C4-2B (cell line): ENCODE data around the gene GRB2.
A peak's percentile ranks its signal among the peaks of the same experiment; 100 is the strongest.
"Not testable (repeated sequence)": the region's sequence is repeated elsewhere in the genome, so short reads cannot be mapped to it uniquely, and the experiment has no call there.

Experiments used
- H3K27ac ChIP-seq: fragments of 450-650 bp; 2 replicates; pipeline ENCODE4 v1.5.1; 2017
- ZFX ChIP-seq: fragments of 450-650 bp; IDR thresholded peaks from 2 replicates; pipeline ENCODE4 v1.6.1; 2017
- TF ChIP-seq, protein P1 (sequence below): fragments of 450-650 bp; conservative IDR thresholded peaks from 2 replicates; pipeline ENCODE4 v1.5.1; 2017; ENCODE audit warnings: mild to moderate bottlenecking

Gene GRB2

GRCh38 chr17:75405365-75406221 lies at the start of gene GRB2:
Gene GRB2 (minus strand): TSS chr17:75405678. CDS start chr17:75393628, 12,050 bp downstream.
- peak within 1 kb of the TSS; percentile 91 for H3K27ac ChIP-seq
- TF ChIP-seq, protein P1, sequence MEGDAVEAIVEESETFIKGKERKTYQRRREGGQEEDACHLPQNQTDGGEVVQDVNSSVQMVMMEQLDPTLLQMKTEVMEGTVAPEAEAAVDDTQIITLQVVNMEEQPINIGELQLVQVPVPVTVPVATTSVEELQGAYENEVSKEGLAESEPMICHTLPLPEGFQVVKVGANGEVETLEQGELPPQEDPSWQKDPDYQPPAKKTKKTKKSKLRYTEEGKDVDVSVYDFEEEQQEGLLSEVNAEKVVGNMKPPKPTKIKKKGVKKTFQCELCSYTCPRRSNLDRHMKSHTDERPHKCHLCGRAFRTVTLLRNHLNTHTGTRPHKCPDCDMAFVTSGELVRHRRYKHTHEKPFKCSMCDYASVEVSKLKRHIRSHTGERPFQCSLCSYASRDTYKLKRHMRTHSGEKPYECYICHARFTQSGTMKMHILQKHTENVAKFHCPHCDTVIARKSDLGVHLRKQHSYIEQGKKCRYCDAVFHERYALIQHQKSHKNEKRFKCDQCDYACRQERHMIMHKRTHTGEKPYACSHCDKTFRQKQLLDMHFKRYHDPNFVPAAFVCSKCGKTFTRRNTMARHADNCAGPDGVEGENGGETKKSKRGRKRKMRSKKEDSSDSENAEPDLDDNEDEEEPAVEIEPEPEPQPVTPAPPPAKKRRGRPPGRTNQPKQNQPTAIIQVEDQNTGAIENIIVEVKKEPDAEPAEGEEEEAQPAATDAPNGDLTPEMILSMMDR = no peak
- TF ChIP-seq ZFX = peak; percentile 42; the same call in 1 of the 2 replicates

DNA sequence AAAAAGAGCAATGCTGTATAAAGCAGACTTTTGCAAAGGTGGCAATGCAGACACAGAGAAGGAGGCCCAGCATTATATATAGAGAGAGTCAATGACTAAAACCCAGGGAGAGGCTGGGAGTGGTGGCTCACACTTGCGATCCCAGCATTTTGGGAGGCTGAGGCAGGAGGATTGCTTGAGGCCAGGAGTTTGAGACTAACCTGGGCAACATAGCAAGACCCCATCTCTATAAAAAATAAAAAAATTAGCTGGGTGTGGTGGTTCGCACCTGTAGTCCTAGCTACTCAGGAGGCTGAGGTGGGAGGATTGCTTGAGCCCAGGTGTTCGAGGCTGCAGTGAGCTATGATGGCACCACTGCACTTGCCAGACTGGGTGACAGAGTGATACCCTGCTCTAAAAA lies 49.2 kb upstream of the GRB2 start:
- H3K27ac ChIP-seq = not testable (repeated sequence)

DNA sequence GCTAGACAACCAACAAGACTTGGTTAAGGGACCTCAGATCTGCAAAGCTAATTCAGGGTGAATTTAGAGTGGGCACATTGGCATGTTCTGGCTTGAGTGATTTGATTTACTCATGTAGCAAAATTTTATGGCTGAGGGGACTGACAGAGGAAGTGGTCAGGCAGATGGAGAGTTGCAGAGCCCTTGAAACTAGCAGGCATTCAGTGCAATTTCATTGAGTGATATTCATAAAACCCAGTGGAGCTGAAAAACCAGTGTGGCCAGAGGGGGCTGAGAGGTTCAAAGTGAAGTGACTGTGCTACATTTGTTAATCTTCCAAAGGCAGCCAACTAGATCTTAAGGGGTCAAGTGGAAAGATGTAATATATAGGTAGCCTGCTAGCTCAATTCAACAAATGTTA lies 48.7 kb upstream of the GRB2 start:
- TF ChIP-seq, protein P1 = no peak
- no peak for TF ChIP-seq ZFX
- no peak overlapping the region for H3K27ac ChIP-seq

DNA sequence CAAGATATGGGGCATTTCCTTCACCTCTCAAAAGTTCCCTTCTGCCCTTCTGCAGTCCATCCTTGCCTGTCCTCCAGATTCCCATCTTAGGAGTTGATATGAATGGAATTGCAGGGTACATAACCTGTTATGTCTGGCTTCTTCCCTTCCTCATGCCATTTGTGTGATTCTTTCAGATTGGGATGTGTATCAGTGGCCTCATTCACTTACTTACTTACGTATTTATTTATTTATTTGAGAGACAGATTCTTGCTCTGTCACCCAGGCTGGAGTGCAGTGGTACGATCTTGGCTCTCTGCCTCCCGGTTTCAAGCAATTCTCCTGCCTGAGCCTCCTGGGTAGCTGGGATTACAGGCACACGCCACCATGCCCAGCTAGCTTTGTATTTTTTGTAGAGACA lies 44.8 kb upstream of the GRB2 start:
- H3K27ac ChIP-seq = no peak overlapping the region
- TF ChIP-seq ZFX = no peak

GRCh38 chr17:75447951-75448856 lies 42.7 kb upstream of the GRB2 start:
- no peak overlapping the region for H3K27ac ChIP-seq
- TF ChIP-seq, protein P1 = no peak
- TF ChIP-seq ZFX = no peak

- not testable (repeated sequence) for H3K27ac ChIP-seq
Measured at GRCh38 chr17:75445896-75446295, 40.4 kb upstream of the GRB2 start.

DNA sequence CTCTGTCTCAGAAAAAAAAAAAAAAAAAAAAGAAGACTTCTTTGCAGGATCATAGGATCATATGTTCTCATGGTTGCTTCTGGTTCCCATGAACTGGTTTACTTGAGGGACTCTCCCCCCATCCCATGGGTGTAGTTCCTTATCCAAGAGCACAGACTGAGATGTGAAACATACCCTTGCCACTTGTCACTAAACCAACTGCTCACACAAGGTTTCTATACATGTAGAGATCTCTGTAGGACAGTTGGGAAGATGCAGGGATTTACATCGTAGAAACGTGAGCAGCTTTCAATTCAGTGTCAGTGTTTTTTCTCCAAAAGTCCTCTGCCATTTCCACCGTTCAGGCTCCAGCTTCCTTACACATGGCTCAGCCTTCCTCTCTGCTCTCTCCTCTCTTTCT lies 39.8 kb upstream of the GRB2 start:
- TF ChIP-seq, protein P1 = no peak
- no peak for TF ChIP-seq ZFX
- H3K27ac ChIP-seq = no peak overlapping the region

DNA sequence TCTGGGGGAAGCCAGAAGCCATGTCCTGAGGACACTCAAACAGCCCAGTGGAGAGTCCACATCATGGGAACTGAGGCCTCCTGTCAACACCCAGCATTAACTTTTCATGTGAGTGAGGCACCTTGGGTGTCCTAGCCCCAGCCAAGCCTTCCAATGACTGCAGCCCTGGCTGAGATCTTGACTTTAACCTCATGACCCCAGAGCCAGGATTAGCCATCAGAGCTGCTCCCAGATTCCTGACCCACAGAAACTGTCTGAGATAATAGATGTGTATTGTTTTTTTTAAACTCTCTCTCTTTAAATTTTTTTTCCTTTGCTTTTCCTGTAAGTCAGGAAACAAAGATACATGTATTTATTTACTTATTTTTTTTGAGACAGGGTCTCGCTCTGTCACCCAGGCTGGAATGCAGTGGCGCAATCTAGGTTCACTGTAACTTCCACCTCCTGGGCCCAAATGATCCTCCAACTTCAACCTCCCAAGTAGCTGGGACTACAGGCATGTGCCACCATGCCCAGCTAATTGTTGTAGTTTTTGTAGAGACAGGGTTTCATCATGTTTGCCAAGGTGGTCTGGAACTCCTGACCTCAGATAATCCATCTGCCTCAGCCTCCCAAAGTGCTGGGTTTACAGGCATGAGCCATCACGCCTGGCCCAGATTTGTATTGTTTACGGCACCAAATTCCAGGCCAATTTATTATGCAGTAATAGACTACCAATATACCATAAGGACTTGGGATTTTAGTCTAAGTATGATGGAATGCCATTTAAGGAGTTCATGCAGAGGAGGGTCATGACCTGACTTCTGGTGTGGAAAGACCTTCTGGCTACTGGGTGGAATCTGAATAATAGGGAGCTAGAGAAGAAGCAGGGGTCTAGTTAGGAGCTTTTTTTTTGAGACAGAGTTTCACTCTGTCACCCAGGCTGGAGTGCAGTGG lies 37.0 kb upstream of the GRB2 start:
- no peak for TF ChIP-seq ZFX
- TF ChIP-seq, protein P1 = no peak
- H3K27ac ChIP-seq = no peak overlapping the region
